WTC11 (cell line): ENCODE data around the gene CASKIN2. TPM values are rescaled to one million over a fixed set of nuclear protein-coding genes. Genes with fewer than 3 reads are reported as not detected.

Source experiments
- ATAC-seq: fragments of 200-7000 bp; cut with Tn5 transposase; 2 replicates; pipeline ENCODE4 v1.10.0; 2021; ENCODE audit warnings: mild to moderate bottlenecking, moderate library complexity
- CTCF ChIA-PET: fragments of 300-600 bp; sonication (Branson Sonifier 250); formaldehyde crosslinking; loops from one replicate; lab custom pipeline; 2021; ENCODE audit warnings: antibody characterized with exemption; lab: Charles Lee
- POLR2A ChIA-PET: fragments of 350-600 bp; sonication (Branson Sonifier 250); formaldehyde crosslinking; loops from one replicate; lab custom pipeline; 2021; ENCODE audit warnings: antibody characterized with exemption; lab: Charles Lee
- DNase-seq: peaks from one replicate; pipeline ENCODE4 v3.0.0; 2021; ENCODE audit warnings: low spot score
- H3K27ac Mint-ChIP-seq: 2 replicates; pipeline ENCODE4 v1.8.0; 2021; ENCODE audit warnings: mixed read lengths
- H3K27me3 Mint-ChIP-seq: 2 replicates; pipeline ENCODE4 v1.8.0; 2021; ENCODE audit warnings: low read depth, mild to moderate bottlenecking, moderate library complexity, mixed read lengths
- H3K36me3 Mint-ChIP-seq: 2 replicates; pipeline ENCODE4 v1.8.0; 2021; ENCODE audit warnings: mixed read lengths
- H3K4me1 Mint-ChIP-seq: 2 replicates; pipeline ENCODE4 v1.8.0; 2022; ENCODE audit warnings: mixed read lengths
- H3K4me3 Mint-ChIP-seq: 2 replicates; pipeline ENCODE4 v1.8.0; 2021; ENCODE audit warnings: mild to moderate bottlenecking, moderate library complexity, mixed read lengths
- H3K9me3 Mint-ChIP-seq: 2 replicates; pipeline ENCODE4 v1.8.0; 2021; ENCODE audit warnings: mixed read lengths
- CREB1 ChIP-seq: sonication (generic); formaldehyde crosslinking; IDR thresholded peaks from 2 replicates; pipeline ENCODE4 v1.8.0; 2023; ENCODE audit warnings: mild to moderate bottlenecking, missing genetic modification reagents
- CREM ChIP-seq: sonication (generic); formaldehyde crosslinking; IDR thresholded peaks from 2 replicates; pipeline ENCODE4 v1.8.1; 2022; ENCODE audit warnings: mild to moderate bottlenecking, missing genetic modification reagents, moderate library complexity
- ELF4 ChIP-seq: sonication (generic); formaldehyde crosslinking; IDR thresholded peaks from 2 replicates; pipeline ENCODE4 v1.8.1; 2022; ENCODE audit warnings: low read depth, mild to moderate bottlenecking, moderate library complexity, missing genetic modification reagents
- EMX1 ChIP-seq: fragments of 250-450 bp; sonication (Bioruptor Pico); IDR thresholded peaks from 2 replicates; pipeline ENCODE4 v1.8.0; 2021; ENCODE audit warnings: mild to moderate bottlenecking
- FOXK1 ChIP-seq: sonication (generic); formaldehyde crosslinking; IDR thresholded peaks from 2 replicates; pipeline ENCODE4 v1.8.0; 2022; ENCODE audit warnings: mild to moderate bottlenecking, moderate library complexity, missing genetic modification reagents
- FOXP1 ChIP-seq: sonication (generic); formaldehyde crosslinking; IDR thresholded peaks from 2 replicates; pipeline ENCODE4 v1.8.0; 2022; ENCODE audit warnings: missing genetic modification reagents, mild to moderate bottlenecking, moderate library complexity, borderline replicate concordance
- GABPB1 ChIP-seq: sonication (generic); formaldehyde crosslinking; IDR thresholded peaks from 2 replicates; pipeline ENCODE4 v1.8.1; 2023; ENCODE audit warnings: mild to moderate bottlenecking, missing genetic modification reagents
- GRHL2 ChIP-seq: fragments of 250-450 bp; sonication (Bioruptor Pico); IDR thresholded peaks from 2 replicates; pipeline ENCODE4 v1.8.0; 2022; ENCODE audit warnings: mild to moderate bottlenecking, moderate library complexity; ENCODE audit not compliant: insufficient replicate concordance, severe bottlenecking
- JAZF1 ChIP-seq: fragments of 250-450 bp; sonication (Bioruptor Pico); IDR thresholded peaks from 2 replicates; pipeline ENCODE4 v1.9.0; 2021; ENCODE audit warnings: moderate library complexity, mild to moderate bottlenecking, inconsistent platforms
- JUN ChIP-seq: sonication (generic); formaldehyde crosslinking; IDR thresholded peaks from 2 replicates; pipeline ENCODE4 v1.8.0; 2023; ENCODE audit warnings: mild to moderate bottlenecking, missing genetic modification reagents
- MXD4 ChIP-seq: fragments of 250-450 bp; sonication (Bioruptor Pico); IDR thresholded peaks from 2 replicates; pipeline ENCODE4 v1.8.0; 2021; ENCODE audit warnings: mild to moderate bottlenecking, moderate library complexity, borderline replicate concordance
- NFATC4 ChIP-seq: fragments of 250-450 bp; sonication (Bioruptor Pico); IDR thresholded peaks from 2 replicates; pipeline ENCODE4 v1.9.0; 2021; ENCODE audit warnings: mild to moderate bottlenecking
- NR3C1 ChIP-seq: sonication (generic); formaldehyde crosslinking; conservative IDR thresholded peaks from 2 replicates; pipeline ENCODE4 v1.8.1; 2023; ENCODE audit warnings: low read depth, mild to moderate bottlenecking, missing genetic modification reagents
- OVOL2 ChIP-seq: fragments of 250-450 bp; sonication (Bioruptor Pico); IDR thresholded peaks from 2 replicates; pipeline ENCODE4 v1.9.0; 2021; ENCODE audit warnings: mild to moderate bottlenecking, borderline replicate concordance
- SMAD4 ChIP-seq: sonication (generic); formaldehyde crosslinking; IDR thresholded peaks from 2 replicates; pipeline ENCODE4 v1.8.0; 2022; ENCODE audit warnings: mild to moderate bottlenecking, missing genetic modification reagents
- SOX15 ChIP-seq: fragments of 250-450 bp; sonication (Bioruptor Pico); IDR thresholded peaks from 2 replicates; pipeline ENCODE4 v1.9.0; 2021; ENCODE audit warnings: mild to moderate bottlenecking
- SP1 ChIP-seq: sonication (generic); formaldehyde crosslinking; conservative IDR thresholded peaks from 2 replicates; pipeline ENCODE4 v1.8.1; 2022; ENCODE audit warnings: missing genetic modification reagents
- TCF7 ChIP-seq: sonication (generic); formaldehyde crosslinking; IDR thresholded peaks from 2 replicates; pipeline ENCODE4 v1.8.0; 2022; ENCODE audit warnings: mild to moderate bottlenecking, low read depth, missing genetic modification reagents, moderate library complexity
- TP53 ChIP-seq: sonication (generic); formaldehyde crosslinking; IDR thresholded peaks from 2 replicates; pipeline ENCODE4 v1.8.1; 2023; ENCODE audit warnings: mild to moderate bottlenecking, missing genetic modification reagents
- ZBTB21 ChIP-seq: sonication (generic); formaldehyde crosslinking; IDR thresholded peaks from 2 replicates; pipeline ENCODE4 v1.8.1; 2023; ENCODE audit warnings: mild to moderate bottlenecking, missing genetic modification reagents, borderline replicate concordance
- total RNA-seq: library from RNA; stranded (reverse); gene quantifications from 3 replicates; pipeline ENCODE4 v1.2.3, GENCODE V29; 2021
- TF ChIP-seq, protein P1 (sequence below): sonication (generic); formaldehyde crosslinking; IDR thresholded peaks from 2 replicates; pipeline ENCODE4 v1.8.0; 2022; ENCODE audit warnings: mild to moderate bottlenecking, missing genetic modification reagents
- TF ChIP-seq, protein P2 (sequence below): fragments of 200-600 bp; IDR thresholded peaks from 2 replicates; pipeline ENCODE4 v1.8.0; 2022; ENCODE audit warnings: antibody characterized with exemption
- TF ChIP-seq, protein P3 (sequence below): sonication (generic); formaldehyde crosslinking; IDR thresholded peaks from 2 replicates; pipeline ENCODE4 v1.8.1; 2023; ENCODE audit warnings: mild to moderate bottlenecking, missing genetic modification reagents, moderate library complexity
- TF ChIP-seq, protein P4 (sequence below): fragments of 250-450 bp; sonication (Bioruptor Pico); conservative IDR thresholded peaks from 2 replicates; pipeline ENCODE4 v1.9.0; 2021; ENCODE audit warnings: mild to moderate bottlenecking
- TF ChIP-seq, protein P5 (sequence below): sonication (generic); formaldehyde crosslinking; IDR thresholded peaks from 2 replicates; pipeline ENCODE4 v1.8.1; 2023; ENCODE audit warnings: mild to moderate bottlenecking, missing genetic modification reagents, moderate library complexity

CASKIN2 gene
- total RNA-seq, 1 experiment from 2014 or later, result 31.9 TPM

DNA sequence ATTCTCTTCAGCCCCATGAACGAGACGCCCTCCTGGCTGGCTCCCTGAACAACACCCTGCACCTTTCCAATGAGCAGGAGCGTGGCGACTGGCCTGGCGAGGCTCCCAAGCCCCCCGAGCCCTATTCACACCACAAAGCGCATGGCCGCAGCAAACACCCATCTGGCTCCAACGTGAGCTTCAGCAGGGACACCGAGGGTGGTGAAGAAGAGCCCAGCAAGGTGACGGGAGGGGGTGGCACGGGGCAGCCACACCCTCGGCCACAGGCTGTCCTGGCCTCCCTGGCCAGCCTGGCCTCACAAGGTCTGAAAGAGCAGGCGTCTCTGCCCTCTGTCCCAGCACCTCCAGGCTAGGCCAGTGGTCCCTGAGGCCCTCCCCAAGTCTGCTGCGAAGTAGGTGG, 23.7 kb downstream of the CASKIN2 start (continued):
- no peak for TF ChIP-seq GABPB1 (CRISPR knock-in tag)
- TF ChIP-seq, protein P1, sequence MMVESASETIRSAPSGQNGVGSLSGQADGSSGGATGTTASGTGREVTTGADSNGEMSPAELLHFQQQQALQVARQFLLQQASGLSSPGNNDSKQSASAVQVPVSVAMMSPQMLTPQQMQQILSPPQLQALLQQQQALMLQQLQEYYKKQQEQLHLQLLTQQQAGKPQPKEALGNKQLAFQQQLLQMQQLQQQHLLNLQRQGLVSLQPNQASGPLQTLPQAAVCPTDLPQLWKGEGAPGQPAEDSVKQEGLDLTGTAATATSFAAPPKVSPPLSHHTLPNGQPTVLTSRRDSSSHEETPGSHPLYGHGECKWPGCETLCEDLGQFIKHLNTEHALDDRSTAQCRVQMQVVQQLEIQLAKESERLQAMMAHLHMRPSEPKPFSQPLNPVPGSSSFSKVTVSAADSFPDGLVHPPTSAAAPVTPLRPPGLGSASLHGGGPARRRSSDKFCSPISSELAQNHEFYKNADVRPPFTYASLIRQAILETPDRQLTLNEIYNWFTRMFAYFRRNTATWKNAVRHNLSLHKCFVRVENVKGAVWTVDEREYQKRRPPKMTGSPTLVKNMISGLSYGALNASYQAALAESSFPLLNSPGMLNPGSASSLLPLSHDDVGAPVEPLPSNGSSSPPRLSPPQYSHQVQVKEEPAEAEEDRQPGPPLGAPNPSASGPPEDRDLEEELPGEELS (CRISPR knock-in tag), result no peak
- TF ChIP-seq NFATC4, result no peak
- TF ChIP-seq, protein P2, sequence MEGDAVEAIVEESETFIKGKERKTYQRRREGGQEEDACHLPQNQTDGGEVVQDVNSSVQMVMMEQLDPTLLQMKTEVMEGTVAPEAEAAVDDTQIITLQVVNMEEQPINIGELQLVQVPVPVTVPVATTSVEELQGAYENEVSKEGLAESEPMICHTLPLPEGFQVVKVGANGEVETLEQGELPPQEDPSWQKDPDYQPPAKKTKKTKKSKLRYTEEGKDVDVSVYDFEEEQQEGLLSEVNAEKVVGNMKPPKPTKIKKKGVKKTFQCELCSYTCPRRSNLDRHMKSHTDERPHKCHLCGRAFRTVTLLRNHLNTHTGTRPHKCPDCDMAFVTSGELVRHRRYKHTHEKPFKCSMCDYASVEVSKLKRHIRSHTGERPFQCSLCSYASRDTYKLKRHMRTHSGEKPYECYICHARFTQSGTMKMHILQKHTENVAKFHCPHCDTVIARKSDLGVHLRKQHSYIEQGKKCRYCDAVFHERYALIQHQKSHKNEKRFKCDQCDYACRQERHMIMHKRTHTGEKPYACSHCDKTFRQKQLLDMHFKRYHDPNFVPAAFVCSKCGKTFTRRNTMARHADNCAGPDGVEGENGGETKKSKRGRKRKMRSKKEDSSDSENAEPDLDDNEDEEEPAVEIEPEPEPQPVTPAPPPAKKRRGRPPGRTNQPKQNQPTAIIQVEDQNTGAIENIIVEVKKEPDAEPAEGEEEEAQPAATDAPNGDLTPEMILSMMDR, result no peak
- TF ChIP-seq, protein P3, sequence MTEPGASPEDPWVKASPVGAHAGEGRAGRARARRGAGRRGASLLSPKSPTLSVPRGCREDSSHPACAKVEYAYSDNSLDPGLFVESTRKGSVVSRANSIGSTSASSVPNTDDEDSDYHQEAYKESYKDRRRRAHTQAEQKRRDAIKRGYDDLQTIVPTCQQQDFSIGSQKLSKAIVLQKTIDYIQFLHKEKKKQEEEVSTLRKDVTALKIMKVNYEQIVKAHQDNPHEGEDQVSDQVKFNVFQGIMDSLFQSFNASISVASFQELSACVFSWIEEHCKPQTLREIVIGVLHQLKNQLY (CRISPR knock-in tag), result no peak
- no peak for TF ChIP-seq SMAD4
- no peak for TF ChIP-seq TP53 (CRISPR knock-in tag)

DNA sequence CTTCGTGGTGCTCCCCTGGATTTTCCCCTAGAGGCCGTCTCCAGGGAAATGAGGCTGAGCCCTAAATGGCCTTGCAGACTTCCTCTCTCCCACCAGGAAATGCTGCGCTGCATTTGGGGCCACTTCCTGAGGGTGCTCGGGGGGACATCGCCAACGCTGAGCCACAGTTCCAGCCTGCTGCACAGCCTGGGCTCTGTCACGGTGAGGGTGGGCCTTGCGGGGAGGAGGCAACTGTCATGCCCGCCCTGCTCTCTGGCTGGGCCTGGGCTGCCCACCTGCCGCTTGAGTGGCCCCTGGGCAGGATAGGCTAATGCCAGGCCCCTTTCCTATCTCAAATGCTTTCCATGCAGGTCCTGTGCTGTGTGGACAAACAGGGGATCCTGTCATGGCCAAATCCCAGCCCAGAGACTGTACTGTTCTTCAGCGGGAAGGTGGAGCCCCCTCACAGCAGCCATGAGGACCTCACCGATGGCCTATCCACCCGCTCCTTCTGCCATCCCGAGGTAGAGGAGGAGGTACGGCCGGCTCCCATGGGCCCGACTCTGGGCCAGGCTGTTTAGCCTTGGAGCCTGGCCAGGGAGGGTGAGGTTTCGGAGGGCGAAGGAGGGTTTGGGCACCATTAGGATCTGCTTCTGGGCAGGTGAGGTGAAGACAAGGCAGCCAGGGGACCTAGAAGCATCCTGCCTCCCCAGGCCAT, 24.2 kb downstream of the CASKIN2 start:
- Mint-ChIP-seq H3K4me1 (peaks cover 6% of the 10 kb centered on the region), H3K4me3 (no peak overlapping the region), H3K36me3 (peaks cover 3% of the 10 kb centered on the region; the same call in 1 of the 2 replicates), H3K9me3 (no peaks in the 10 kb centered on the region)
- ChIA-PET CTCF (no interaction called here), POLR2A (no interaction called here)
- ATAC-seq, result no peak
- TF ChIP-seq ZBTB21 (CRISPR knock-in tag) (no peak), TCF7 (no peak), ELF4 (CRISPR knock-in tag) (no peak), JAZF1 (CRISPR knock-in tag) (no peak), FOXK1 (CRISPR knock-in tag) (no peak), JUN (CRISPR knock-in tag) (no peak), GRHL2 (CRISPR knock-in tag) (no peak), SP1 (no peak), FOXP1 (CRISPR knock-in tag) (no peak), OVOL2 (CRISPR knock-in tag) (no peak), MXD4 (CRISPR knock-in tag) (no peak), NR3C1 (no peak), SOX15 (CRISPR knock-in tag) (no peak), CREM (CRISPR knock-in tag) (no peak), EMX1 (no peak), CREB1 (CRISPR knock-in tag) (no peak)
- TF ChIP-seq, protein P4, sequence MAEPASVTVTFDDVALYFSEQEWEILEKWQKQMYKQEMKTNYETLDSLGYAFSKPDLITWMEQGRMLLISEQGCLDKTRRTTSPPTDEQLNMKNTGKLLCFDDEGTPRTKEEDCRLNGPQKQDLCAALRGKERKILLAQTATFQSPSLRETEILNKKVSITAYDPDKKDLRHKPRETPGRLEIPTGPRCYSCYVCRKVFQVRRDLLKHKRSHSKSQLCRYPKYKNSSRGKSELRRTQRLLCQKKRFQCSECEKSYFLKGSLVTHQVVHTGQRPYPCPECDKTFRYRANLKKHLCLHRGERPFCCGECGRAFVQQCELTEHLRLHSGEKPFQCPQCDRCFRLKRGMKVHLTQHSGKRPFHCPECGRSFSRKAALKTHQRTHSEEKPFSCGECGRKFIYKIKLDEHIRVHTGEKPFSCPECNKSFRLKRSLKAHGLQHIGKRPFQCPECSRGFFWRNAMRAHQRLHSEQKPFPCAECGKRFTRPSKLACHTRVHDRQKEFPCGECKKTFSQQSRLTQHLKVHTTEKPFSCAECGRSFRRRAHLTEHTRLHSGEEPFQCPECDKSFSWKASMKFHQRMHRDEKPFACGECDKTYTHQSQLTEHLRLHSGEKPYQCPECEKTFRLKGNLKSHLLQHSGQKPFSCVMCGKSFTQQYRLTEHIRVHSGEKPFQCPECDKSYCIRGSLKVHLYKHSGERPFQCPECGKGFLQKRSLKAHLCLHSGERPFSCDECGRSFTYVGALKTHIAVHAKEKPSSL, result no peak
- TF ChIP-seq, protein P2, result no peak
- TF ChIP-seq, protein P5, sequence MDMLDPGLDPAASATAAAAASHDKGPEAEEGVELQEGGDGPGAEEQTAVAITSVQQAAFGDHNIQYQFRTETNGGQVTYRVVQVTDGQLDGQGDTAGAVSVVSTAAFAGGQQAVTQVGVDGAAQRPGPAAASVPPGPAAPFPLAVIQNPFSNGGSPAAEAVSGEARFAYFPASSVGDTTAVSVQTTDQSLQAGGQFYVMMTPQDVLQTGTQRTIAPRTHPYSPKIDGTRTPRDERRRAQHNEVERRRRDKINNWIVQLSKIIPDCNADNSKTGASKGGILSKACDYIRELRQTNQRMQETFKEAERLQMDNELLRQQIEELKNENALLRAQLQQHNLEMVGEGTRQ (CRISPR knock-in tag), result no peak
- TF ChIP-seq, protein P1 (CRISPR knock-in tag), result no peak
- TF ChIP-seq, all 79 proteins: peak for 0
- DNase-seq, result no peak
- Mint-ChIP-seq H3K27me3 (no peaks in the 10 kb centered on the region), H3K27ac (no peak overlapping the region)
